ENCODE results near the gene PPOX.

GRCh38 chr1:161139766-161140165, 26.5 kb upstream of the PPOX start:
- no peak for TF ChIP-seq POLR2A (IDR thresholded peaks at IDR 0.05; ENCODE audit: low read depth)
- TF ChIP-seq, protein P1, sequence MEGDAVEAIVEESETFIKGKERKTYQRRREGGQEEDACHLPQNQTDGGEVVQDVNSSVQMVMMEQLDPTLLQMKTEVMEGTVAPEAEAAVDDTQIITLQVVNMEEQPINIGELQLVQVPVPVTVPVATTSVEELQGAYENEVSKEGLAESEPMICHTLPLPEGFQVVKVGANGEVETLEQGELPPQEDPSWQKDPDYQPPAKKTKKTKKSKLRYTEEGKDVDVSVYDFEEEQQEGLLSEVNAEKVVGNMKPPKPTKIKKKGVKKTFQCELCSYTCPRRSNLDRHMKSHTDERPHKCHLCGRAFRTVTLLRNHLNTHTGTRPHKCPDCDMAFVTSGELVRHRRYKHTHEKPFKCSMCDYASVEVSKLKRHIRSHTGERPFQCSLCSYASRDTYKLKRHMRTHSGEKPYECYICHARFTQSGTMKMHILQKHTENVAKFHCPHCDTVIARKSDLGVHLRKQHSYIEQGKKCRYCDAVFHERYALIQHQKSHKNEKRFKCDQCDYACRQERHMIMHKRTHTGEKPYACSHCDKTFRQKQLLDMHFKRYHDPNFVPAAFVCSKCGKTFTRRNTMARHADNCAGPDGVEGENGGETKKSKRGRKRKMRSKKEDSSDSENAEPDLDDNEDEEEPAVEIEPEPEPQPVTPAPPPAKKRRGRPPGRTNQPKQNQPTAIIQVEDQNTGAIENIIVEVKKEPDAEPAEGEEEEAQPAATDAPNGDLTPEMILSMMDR (IDR thresholded peaks at IDR 0.05): peak; percentile 24 to 47 (median 41)
